ENCODE data around the gene CENPV.
"Not testable (repeated sequence)": the region's sequence is repeated elsewhere in the genome, so short reads cannot be mapped to it uniquely, and the experiment has no call there.

Gene CENPV

DNA sequence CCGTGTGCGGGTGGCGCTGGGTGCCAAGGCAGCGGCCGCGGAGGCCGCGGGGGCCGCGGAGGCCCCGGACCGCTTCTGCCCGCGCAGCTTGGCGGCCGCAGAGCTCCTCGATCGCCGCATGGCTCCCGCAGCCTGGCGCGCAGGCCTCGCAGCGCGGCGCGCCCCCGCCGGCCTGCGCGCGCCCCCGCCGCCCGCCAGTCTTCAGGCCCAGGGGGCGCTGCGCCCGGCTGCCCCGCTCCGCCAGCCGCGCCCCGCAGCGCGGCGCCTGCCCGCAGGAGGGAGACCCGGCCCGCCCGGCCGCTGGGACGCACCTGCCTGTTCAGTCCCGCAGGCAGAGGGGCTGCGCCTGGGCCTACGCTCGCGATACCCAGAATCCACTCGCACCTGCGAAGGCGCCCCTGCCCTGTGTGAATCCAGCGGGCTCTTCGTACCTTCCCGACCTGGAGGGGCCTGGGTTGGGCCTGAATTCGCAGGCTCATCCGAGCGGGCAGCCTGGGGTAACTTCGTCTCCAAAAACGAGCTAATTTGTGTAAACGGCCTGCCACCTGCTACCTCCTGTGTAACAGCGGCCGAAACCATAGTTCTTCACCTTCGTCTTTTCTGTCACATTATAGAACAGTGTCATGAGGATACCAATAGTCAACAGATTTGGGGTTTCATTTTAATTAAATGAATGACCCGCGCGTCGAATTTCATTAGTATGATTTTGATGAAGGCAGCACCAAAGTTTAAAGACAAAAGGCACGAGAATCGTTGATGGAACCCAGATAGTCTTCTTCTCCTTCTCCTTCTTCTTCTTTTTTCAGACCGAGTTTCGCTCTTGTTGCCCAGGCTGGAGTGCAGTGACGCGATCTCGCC, at the start of gene CENPV:
TSS of gene CENPV (minus strand) at position 153 of the 858 bp plus-strand sequence. CDS start at position 120, 33 bp downstream.
- H3K9me3 ChIP-seq (ENCODE audit: low read length), result peaks cover 6% of the 10 kb centered on the region
- no peaks in the 10 kb centered on the region for H3K27me3 ChIP-seq (ENCODE audit: insufficient read depth, low read length)
- H2AFZ ChIP-seq (ENCODE audit: low read depth, low read length), result peak within 1 kb of the TSS; percentile 61
- H3K4me3 ChIP-seq (ENCODE audit: low read length), result peak within 1 kb of the TSS; percentile 60
- H3K36me3 ChIP-seq (ENCODE audit: insufficient read depth, low read length), result peaks cover 15% of the 10 kb centered on the region
- no peaks in the 10 kb centered on the region for H3K4me1 ChIP-seq (ENCODE audit: insufficient read depth, low read length)

DNA sequence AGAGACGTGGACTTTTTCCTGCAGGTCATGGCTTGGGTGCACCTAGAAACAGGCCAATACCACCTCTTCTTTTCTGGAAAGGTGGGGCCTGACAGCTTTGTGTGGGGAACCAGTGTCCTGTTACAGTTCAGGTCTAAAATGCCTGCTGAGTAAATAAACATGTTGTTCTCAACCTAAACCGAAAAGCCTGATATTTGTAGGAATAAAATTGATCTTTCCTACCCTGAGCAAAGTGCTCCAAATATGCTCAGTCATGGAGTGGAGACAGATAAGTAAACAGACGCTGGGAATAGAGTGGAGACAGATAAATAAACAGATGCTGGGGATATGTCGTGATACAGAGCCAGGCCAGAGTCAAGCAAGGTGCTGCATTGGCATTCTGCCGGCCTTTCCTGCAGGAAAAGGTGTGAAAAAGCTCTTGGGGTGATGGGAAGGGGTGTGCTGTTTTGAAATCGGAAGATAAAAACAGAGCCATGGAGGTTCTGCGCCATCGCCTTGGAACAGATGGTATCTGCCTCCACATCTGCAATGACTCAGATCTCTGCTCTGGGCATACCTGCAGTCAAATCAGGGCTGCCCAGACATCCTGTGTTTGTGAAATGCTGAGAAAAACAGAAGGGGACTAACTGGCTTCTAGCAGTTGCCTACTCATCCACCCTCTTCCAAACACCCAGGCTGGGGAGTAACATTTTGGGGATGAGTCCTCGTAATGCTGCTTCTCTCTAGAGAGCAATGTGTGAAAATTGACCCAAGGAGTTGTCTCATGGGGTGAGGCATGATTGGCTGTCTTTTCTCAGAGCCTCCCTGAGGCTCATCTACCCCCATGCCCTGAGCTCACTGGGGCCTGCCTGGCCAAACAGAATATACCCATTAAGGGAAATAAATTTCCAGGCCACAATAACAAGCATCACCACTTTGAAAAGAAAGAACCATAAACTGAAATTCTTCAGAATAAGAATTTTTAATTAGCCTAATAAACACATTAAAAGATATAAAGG, 45.3 kb upstream of the CENPV start:
- Histone ChIP-seq H3K27me3 (ENCODE audit: insufficient read depth, low read length) (no peaks in the 10 kb centered on the region), H3K4me1 (ENCODE audit: insufficient read depth, low read length) (no peaks in the 10 kb centered on the region), H3K36me3 (ENCODE audit: insufficient read depth, low read length) (no peaks in the 10 kb centered on the region), H3K4me3 (ENCODE audit: low read length) (no peak overlapping the region), H2AFZ (ENCODE audit: low read depth, low read length) (no peak overlapping the region), H3K9me3 (ENCODE audit: low read length) (no peaks in the 10 kb centered on the region)

DNA sequence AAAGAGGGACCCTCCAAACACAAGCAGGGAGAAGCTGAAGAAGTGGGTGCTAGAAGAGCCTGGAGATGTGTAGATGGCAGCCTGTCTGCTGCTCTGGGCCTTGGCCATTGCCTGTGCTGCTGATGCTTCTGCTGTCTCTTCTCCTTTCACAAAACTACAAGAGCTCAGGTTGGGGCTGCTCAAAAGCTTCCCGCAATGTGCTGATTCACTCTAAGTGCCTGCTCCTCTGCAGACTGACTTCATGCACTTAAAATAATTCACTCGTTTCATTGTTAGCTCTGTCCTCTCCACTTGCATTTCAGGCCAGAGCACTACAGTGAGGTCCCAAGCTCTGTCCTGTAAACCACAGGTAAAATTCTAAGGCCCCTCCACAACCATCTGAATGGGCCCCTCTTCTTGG, 43.4 kb upstream of the CENPV start:
- not testable (repeated sequence) for H2AFZ ChIP-seq (ENCODE audit: low read depth, low read length); H3K4me3 ChIP-seq (ENCODE audit: low read length); H3K9me3 ChIP-seq (ENCODE audit: low read length); H3K27me3 ChIP-seq (ENCODE audit: insufficient read depth, low read length); H3K36me3 ChIP-seq (ENCODE audit: insufficient read depth, low read length); H3K4me1 ChIP-seq (ENCODE audit: insufficient read depth, low read length)

DNA sequence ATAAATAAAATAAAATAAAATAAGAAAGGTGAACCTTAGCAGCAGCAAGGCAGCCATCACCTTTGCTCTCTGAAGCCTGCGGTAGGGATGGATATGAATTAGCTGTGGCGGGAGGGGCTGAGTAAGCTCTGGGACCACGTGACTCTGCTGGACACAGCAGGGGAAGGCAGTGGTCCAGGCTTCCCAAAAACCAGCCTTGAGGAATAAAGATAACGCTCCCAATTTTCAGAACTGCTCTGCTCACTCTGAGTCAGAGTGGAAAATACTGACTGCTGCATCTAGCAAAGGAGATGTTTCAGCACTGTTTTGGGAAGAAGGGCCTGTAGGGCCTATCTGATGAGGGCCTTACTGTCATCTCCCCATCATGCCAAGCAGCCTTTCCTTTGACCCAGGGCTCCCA, 42.6 kb upstream of the CENPV start:
- H3K36me3 ChIP-seq (ENCODE audit: insufficient read depth, low read length); H3K4me3 ChIP-seq (ENCODE audit: low read length); H3K4me1 ChIP-seq (ENCODE audit: insufficient read depth, low read length); H3K9me3 ChIP-seq (ENCODE audit: low read length); H3K27me3 ChIP-seq (ENCODE audit: insufficient read depth, low read length); H2AFZ ChIP-seq (ENCODE audit: low read depth, low read length): not testable (repeated sequence)

DNA sequence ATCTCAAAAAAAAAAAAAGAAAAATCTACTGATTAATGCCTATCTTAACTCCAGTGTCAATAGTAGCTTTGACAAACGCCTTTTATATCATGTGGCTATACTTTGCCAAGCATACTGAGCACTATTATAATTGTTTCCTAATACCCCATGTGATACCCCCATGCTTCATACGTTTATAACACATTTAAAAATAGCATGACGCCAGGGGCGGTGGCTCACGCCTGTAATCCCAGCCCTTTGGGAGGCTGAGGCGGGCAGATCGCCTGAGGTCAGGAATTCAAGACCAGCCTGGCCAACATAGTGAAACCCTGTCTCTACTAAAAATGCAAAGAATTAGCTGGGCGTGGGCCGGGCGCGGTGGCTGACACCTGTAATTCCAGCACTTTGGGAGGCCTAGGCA, 39.2 kb upstream of the CENPV start:
- not testable (repeated sequence) for H3K27me3 ChIP-seq (ENCODE audit: insufficient read depth, low read length); H3K9me3 ChIP-seq (ENCODE audit: low read length); H3K4me1 ChIP-seq (ENCODE audit: insufficient read depth, low read length); H2AFZ ChIP-seq (ENCODE audit: low read depth, low read length); H3K4me3 ChIP-seq (ENCODE audit: low read length); H3K36me3 ChIP-seq (ENCODE audit: insufficient read depth, low read length)

DNA sequence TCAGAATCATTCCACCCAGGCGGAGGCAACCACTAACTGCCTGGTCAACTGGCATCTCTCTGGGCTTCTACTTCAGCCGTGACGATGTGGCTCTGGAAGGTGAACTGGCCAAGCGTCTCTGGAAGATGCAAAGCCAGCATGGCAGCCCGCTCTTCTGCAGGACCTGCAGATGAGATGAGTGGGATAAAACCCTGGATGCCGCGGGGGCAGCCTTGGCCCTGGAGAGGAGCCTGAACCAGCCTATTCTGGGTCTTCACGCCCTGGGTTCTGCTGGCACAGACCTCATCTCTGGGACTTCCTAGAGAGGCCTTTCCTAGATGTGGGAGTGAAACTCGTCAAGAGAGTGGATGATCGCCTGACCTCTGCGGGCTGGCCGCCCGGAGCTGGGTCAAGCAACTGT, 38.2 kb upstream of the CENPV start:
- no peak overlapping the region for H3K4me3 ChIP-seq (ENCODE audit: low read length)
- no peaks in the 10 kb centered on the region for H3K27me3 ChIP-seq (ENCODE audit: insufficient read depth, low read length)
- no peak overlapping the region for H2AFZ ChIP-seq (ENCODE audit: low read depth, low read length)
- no peaks in the 10 kb centered on the region for H3K9me3 ChIP-seq (ENCODE audit: low read length)
- no peaks in the 10 kb centered on the region for H3K4me1 ChIP-seq (ENCODE audit: insufficient read depth, low read length)
- H3K36me3 ChIP-seq (ENCODE audit: insufficient read depth, low read length), result no peaks in the 10 kb centered on the region

DNA sequence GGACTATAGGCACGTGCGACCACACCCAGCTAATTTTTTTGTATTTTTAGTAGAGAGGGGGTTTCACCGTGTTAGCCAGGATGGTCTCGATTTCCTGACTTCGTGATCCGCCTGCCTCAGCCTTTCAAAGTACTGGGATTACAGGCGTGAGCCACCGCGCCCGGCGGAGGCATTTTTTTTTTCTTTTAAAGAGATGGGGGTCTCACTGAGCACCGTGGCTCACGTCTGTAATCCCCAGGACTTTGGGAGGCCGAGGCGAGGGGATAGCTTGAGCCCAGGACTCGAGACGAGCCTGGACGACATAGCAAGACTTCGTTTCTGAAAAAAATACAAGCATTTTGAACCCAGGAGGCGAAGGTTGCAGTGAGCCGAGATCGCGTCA, 32.8 kb upstream of the CENPV start:
- Histone ChIP-seq H3K9me3 (ENCODE audit: low read length) (peaks cover 14% of the 10 kb centered on the region), H3K36me3 (ENCODE audit: insufficient read depth, low read length) (peaks cover 20% of the 10 kb centered on the region)
- not testable (repeated sequence) for H2AFZ ChIP-seq (ENCODE audit: low read depth, low read length); H3K27me3 ChIP-seq (ENCODE audit: insufficient read depth, low read length); H3K4me1 ChIP-seq (ENCODE audit: insufficient read depth, low read length); H3K4me3 ChIP-seq (ENCODE audit: low read length)

DNA sequence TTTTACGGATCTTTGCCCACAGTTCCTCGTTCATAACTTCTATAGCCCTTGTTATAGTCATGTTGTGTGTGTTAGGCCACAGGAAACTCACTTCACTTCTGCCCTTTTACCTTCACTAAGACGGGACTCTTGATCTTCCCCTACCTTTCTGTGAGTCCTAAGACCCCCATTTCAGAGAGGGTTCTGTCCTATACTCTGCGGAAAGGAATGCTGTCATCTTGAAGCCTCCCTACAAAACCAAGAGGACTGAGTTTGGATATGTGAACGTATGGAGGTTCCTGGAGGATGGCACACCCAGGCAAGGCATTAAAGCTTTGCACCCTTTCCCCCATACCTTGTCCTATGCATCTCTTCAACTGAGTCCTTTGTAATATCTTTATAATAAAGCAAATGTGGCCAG, 31.3 kb upstream of the CENPV start:
- peaks cover 4% of the 10 kb centered on the region for H3K4me1 ChIP-seq (ENCODE audit: insufficient read depth, low read length)
- H3K27me3 ChIP-seq (ENCODE audit: insufficient read depth, low read length), result no peaks in the 10 kb centered on the region
- H2AFZ ChIP-seq (ENCODE audit: low read depth, low read length), result no peak overlapping the region
- no peak overlapping the region for H3K4me3 ChIP-seq (ENCODE audit: low read length)
- H3K36me3 ChIP-seq (ENCODE audit: insufficient read depth, low read length), result peaks cover 20% of the 10 kb centered on the region
- peaks cover 14% of the 10 kb centered on the region for H3K9me3 ChIP-seq (ENCODE audit: low read length)

DNA sequence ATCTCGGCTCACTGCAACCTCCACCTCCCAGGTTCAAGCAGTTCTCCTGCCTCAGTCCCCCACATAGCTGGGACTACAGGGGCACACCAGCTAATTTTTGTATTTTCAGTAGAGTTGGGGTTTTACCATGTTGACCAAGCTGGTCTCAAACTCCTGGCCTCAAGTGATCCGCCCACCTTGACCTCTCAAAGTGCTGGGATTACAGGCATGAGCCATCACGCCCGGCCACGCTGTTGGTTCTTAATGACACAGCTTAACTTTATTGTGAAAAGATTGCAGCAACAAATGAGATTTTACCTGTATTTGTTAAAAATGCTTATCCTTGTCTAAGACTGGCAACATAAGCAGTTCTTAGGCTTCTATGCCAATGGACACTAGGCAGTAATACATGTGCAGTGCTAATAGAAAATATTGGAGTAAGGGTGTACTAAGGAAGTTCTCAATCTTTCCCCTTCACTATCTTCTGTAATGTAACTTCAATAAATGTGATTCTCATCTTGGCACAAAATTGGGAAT, 30.6 kb upstream of the CENPV start:
- peaks cover 20% of the 10 kb centered on the region for H3K36me3 ChIP-seq (ENCODE audit: insufficient read depth, low read length)
- no peaks in the 10 kb centered on the region for H3K27me3 ChIP-seq (ENCODE audit: insufficient read depth, low read length)
- H3K4me1 ChIP-seq (ENCODE audit: insufficient read depth, low read length), result peaks cover 4% of the 10 kb centered on the region
- no peak overlapping the region for H2AFZ ChIP-seq (ENCODE audit: low read depth, low read length)
- no peak overlapping the region for H3K4me3 ChIP-seq (ENCODE audit: low read length)
- H3K9me3 ChIP-seq (ENCODE audit: low read length), result peaks cover 14% of the 10 kb centered on the region

DNA sequence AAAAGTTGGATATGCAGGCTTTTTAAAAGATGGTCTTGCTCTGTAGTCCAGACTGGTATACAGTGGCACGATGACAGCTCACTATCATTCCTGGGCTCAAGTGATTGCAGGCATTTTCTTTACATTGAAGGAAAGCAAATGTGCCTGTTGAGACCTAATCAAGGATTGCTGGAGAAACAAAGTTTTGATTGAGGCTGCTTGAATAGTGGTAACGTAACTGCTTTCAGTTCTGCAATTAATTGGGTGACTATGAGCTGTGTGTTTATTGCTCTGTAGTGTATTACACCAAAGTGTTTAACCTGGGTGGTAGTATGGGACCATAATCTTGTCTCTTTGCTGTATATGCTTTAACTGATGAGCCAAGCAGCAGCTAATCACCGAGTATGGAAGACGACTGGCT, 29.9 kb upstream of the CENPV start:
- peaks cover 20% of the 10 kb centered on the region for H3K36me3 ChIP-seq (ENCODE audit: insufficient read depth, low read length)
- no peak overlapping the region for H2AFZ ChIP-seq (ENCODE audit: low read depth, low read length)
- H3K9me3 ChIP-seq (ENCODE audit: low read length), result peaks cover 14% of the 10 kb centered on the region
- H3K4me1 ChIP-seq (ENCODE audit: insufficient read depth, low read length), result peaks cover 4% of the 10 kb centered on the region
- no peaks in the 10 kb centered on the region for H3K27me3 ChIP-seq (ENCODE audit: insufficient read depth, low read length)
- no peak overlapping the region for H3K4me3 ChIP-seq (ENCODE audit: low read length)

DNA sequence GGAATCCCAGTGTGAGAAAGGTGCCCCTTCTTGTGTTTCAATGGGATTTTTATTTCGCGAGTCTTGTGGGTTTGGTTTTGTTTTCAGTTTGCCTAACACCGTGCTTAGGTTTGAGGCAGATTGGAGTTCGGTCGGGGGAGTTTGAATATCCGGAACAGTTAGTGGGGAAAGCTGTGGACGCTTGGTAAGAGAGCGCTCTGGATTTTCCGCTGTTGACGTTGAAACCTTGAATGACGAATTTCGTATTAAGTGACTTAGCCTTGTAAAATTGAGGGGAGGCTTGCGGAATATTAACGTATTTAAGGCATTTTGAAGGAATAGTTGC, 28.2 kb upstream of the CENPV start:
- peaks cover 14% of the 10 kb centered on the region for H3K9me3 ChIP-seq (ENCODE audit: low read length)
- peaks cover 4% of the 10 kb centered on the region for H3K4me1 ChIP-seq (ENCODE audit: insufficient read depth, low read length)
- peak overlapping the region; percentile 82 for H3K4me3 ChIP-seq (ENCODE audit: low read length)
- H3K27me3 ChIP-seq (ENCODE audit: insufficient read depth, low read length), result no peaks in the 10 kb centered on the region
- H3K36me3 ChIP-seq (ENCODE audit: insufficient read depth, low read length), result peaks cover 20% of the 10 kb centered on the region
- peak overlapping the region; percentile 99 for H2AFZ ChIP-seq (ENCODE audit: low read depth, low read length)

DNA sequence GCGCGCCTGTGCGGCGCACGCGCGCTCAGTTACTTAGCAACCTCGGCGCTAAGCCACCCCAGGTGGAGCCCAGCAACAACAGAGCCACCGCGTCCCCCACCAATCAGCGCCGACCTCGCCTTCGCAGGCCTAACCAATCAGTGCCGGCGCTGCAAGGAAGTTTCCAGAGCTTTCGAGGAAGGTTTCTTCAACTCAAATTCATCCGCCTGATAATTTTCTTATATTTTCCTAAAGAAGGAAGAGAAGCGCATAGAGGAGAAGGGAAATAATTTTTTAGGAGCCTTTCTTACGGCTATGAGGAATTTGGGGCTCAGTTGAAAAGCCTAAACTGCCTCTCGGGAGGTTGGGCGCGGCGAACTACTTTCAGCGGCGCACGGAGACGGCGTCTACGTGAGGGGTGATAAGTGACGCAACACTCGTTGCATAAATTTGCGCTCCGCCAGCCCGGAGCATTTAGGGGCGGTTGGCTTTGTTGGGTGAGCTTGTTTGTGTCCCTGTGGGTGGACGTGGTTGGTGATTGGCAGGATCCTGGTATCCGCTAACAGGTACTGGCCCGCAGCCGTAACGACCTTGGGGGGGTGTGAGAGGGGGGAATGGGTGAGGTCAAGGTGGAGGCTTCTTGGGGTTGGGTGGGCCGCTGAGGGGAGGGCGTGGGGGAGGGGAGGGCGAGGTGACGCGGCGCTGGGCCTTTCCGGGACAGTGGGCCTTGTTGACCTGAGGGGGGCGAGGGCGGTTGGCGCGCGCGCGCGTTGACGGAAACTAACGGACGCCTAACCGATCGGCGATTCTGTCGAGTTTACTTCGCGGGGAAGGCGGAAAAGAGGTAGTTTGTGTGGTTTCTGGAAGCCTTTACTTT, 27.6 kb upstream of the CENPV start, which contains the start of gene UBB:
TSS of gene UBB (plus strand) at position 452 of the 856 bp plus-strand sequence. CDS start 817 bp downstream, outside the sequence.
- peaks cover 20% of the 10 kb centered on the region for H3K36me3 ChIP-seq (ENCODE audit: insufficient read depth, low read length)
- peaks cover 14% of the 10 kb centered on the region for H3K9me3 ChIP-seq (ENCODE audit: low read length)
- H3K4me3 ChIP-seq (ENCODE audit: low read length), result peak within 1 kb of the TSS; percentile 82
- H2AFZ ChIP-seq (ENCODE audit: low read depth, low read length), result peak within 1 kb of the TSS; percentile 99
- no peaks in the 10 kb centered on the region for H3K27me3 ChIP-seq (ENCODE audit: insufficient read depth, low read length)
- peaks cover 4% of the 10 kb centered on the region for H3K4me1 ChIP-seq (ENCODE audit: insufficient read depth, low read length)
